Trophoblast cell (in vitro differentiated cells and primary cell): ENCODE results near the gene SUMO1.
A peak's percentile ranks its signal among the peaks of the same experiment; 100 is the strongest.

ENCODE experiments used
- DNase-seq, 2 donors: peaks; one replicate each; pipeline ENCODE4 v3.0.0-alpha.2; 2016
- H2AFZ ChIP-seq: 2 replicates; pipeline ENCODE4 v1.6.1; 2013; ENCODE audit warnings: low read length, moderate library complexity, mild to moderate bottlenecking; ENCODE audit not compliant: insufficient read depth, poor library complexity
- H2AK5ac ChIP-seq: 2 replicates; pipeline ENCODE4 v1.6.1; 2013; ENCODE audit warnings: mild to moderate bottlenecking, low read length
- H2BK120ac ChIP-seq: 2 replicates; pipeline ENCODE4 v1.6.1; 2013; ENCODE audit warnings: low read length, mild to moderate bottlenecking, moderate library complexity; ENCODE audit not compliant: insufficient read depth, poor library complexity
- H2BK12ac ChIP-seq: 2 replicates; pipeline ENCODE4 v1.6.1; 2013; ENCODE audit warnings: mild to moderate bottlenecking, low read length, moderate library complexity
- H2BK5ac ChIP-seq: 2 replicates; pipeline ENCODE4 v1.6.1; 2013; ENCODE audit warnings: low read length, low read depth, moderate library complexity, mild to moderate bottlenecking; ENCODE audit not compliant: poor library complexity
- H3K14ac ChIP-seq: 2 replicates; pipeline ENCODE4 v1.6.1; 2013; ENCODE audit warnings: mild to moderate bottlenecking, low read length
- H3K18ac ChIP-seq: 2 replicates; pipeline ENCODE4 v1.6.1; 2013; ENCODE audit warnings: mild to moderate bottlenecking, low read length
- H3K23ac ChIP-seq: 2 replicates; pipeline ENCODE4 v1.6.1; 2013; ENCODE audit warnings: low read length
- H3K27ac ChIP-seq: 2 replicates; pipeline ENCODE4 v1.5.1; 2013; ENCODE audit warnings: low read depth, mild to moderate bottlenecking, inconsistent platforms, low read length, moderate library complexity
- H3K27me3 ChIP-seq: 2 replicates; pipeline ENCODE4 v1.6.1; 2013; ENCODE audit warnings: inconsistent platforms, mild to moderate bottlenecking, low read length, moderate library complexity; ENCODE audit not compliant: insufficient read depth
- H3K36me3 ChIP-seq, 2 experiments: 1 replicate in 1 of 2; 2 replicates in 1 of 2; pipeline ENCODE4 v1.6.1; 2013; ENCODE audit warnings: low read length in 2 of 2, mild to moderate bottlenecking in 2 of 2, moderate library complexity in 1 of 2; ENCODE audit not compliant: insufficient read depth in 2 of 2, control insufficient read depth in 1 of 2
- H3K4ac ChIP-seq: 2 replicates; pipeline ENCODE4 v1.6.1; 2013; ENCODE audit warnings: low read depth, mild to moderate bottlenecking, low read length, moderate library complexity
- H3K4me1 ChIP-seq, 2 experiments: 1 replicate in 1 of 2; 2 replicates in 1 of 2; pipeline ENCODE4 v1.6.1; 2013; ENCODE audit warnings: low read length in 2 of 2, mild to moderate bottlenecking in 2 of 2, moderate library complexity in 1 of 2; ENCODE audit not compliant: insufficient read depth in 2 of 2, control insufficient read depth in 1 of 2
- H3K4me2 ChIP-seq: 2 replicates; pipeline ENCODE4 v1.6.1; 2013; ENCODE audit warnings: inconsistent platforms, mild to moderate bottlenecking, low read length, moderate library complexity
- H3K4me3 ChIP-seq: 2 replicates; pipeline ENCODE4 v1.5.1; 2013; ENCODE audit warnings: mild to moderate bottlenecking, low read depth, low read length, inconsistent platforms
- H3K79me1 ChIP-seq: one replicate; pipeline ENCODE4 v1.6.1; 2013; ENCODE audit warnings: low read length
- H3K79me2 ChIP-seq: 2 replicates; pipeline ENCODE4 v1.6.1; 2013; ENCODE audit warnings: low read length, mild to moderate bottlenecking; ENCODE audit not compliant: control insufficient read depth, insufficient read depth, poor library complexity
- H3K9ac ChIP-seq: 2 replicates; pipeline ENCODE4 v1.6.1; 2013; ENCODE audit warnings: mild to moderate bottlenecking, low read length
- H3K9me3 ChIP-seq: 2 replicates; pipeline ENCODE4 v1.6.1; 2013; ENCODE audit warnings: low read depth, mild to moderate bottlenecking, control low read depth, inconsistent platforms, low read length; ENCODE audit not compliant: insufficient read depth
- H4K12ac ChIP-seq: 2 replicates; pipeline ENCODE4 v1.6.1; 2013; ENCODE audit warnings: low read depth, mild to moderate bottlenecking, low read length, moderate library complexity
- H4K8ac ChIP-seq: 2 replicates; pipeline ENCODE4 v1.6.1; 2013; ENCODE audit warnings: low read depth, mild to moderate bottlenecking, low read length, moderate library complexity
- H4K91ac ChIP-seq: one replicate; pipeline ENCODE4 v1.6.1; 2013; ENCODE audit warnings: low read depth, mild to moderate bottlenecking, low read length, moderate library complexity
- WGBS: extraction: QIAGEN DNeasy Blood & Tissue Kit; methylation state at CpG from one replicate; pipeline ENCODE4 v1.1.7; 2013; ENCODE audit warnings: missing lambda C conversion rate; ENCODE audit not compliant: insufficient read length, insufficient coverage; ENCODE audit errors: extremely low coverage; 5-methylcytosine and 5-hydroxymethylcytosine counted together

Gene SUMO1

GRCh38 chr2:202208526-202208925, 29.9 kb downstream of the SUMO1 start:
- H2AFZ ChIP-seq: no peak overlapping the region
- H2BK120ac ChIP-seq: no peak overlapping the region
- H2AK5ac ChIP-seq: no peak overlapping the region
- no peak for DNase-seq
- no peaks in the 10 kb centered on the region for H3K4me1 ChIP-seq
- no peak overlapping the region for H4K91ac ChIP-seq
- H4K8ac ChIP-seq: no peak overlapping the region
- H3K14ac ChIP-seq: no peak overlapping the region
- peaks cover 5 to 7% of the 10 kb centered on the region in 2 experiments for H3K36me3 ChIP-seq
- H3K79me2 ChIP-seq: no peaks in the 10 kb centered on the region
- H2BK12ac ChIP-seq: no peak overlapping the region
- no peak overlapping the region for H3K4me2 ChIP-seq
- H3K27ac ChIP-seq: no peak overlapping the region
- H3K4ac ChIP-seq: no peak overlapping the region
- no peaks in the 10 kb centered on the region for H3K79me1 ChIP-seq
- H3K23ac ChIP-seq: no peak overlapping the region
- H3K27me3 ChIP-seq: no peaks in the 10 kb centered on the region
- no peak overlapping the region for H4K12ac ChIP-seq
- no peak overlapping the region for H3K18ac ChIP-seq
- H2BK5ac ChIP-seq: no peak overlapping the region
- H3K9me3 ChIP-seq: no peaks in the 10 kb centered on the region
- no peak overlapping the region for H3K9ac ChIP-seq
- no peak overlapping the region for H3K4me3 ChIP-seq

GRCh38 chr2:202204855-202205254, 33.5 kb downstream of the SUMO1 start:
- H3K9ac ChIP-seq: no peak overlapping the region
- no peak overlapping the region for H3K27ac ChIP-seq
- no peak overlapping the region for H2BK120ac ChIP-seq
- no peak overlapping the region for H2BK12ac ChIP-seq
- no peak overlapping the region for H3K23ac ChIP-seq
- H3K4ac ChIP-seq: no peak overlapping the region
- no peak overlapping the region for H4K12ac ChIP-seq
- no peak overlapping the region for H3K14ac ChIP-seq
- DNase-seq: peak; percentile 8 to 86
- no peaks in the 10 kb centered on the region for H3K79me1 ChIP-seq
- no peak overlapping the region for H2AK5ac ChIP-seq
- no peak overlapping the region for H3K4me3 ChIP-seq
- no peaks in the 10 kb centered on the region for H3K79me2 ChIP-seq
- no peaks in the 10 kb centered on the region for H3K4me1 ChIP-seq
- no CpG with 5 or more reads among the region's 2 CpGs for WGBS
- H3K9me3 ChIP-seq: no peaks in the 10 kb centered on the region
- H2AFZ ChIP-seq: no peak overlapping the region
- no peak overlapping the region for H4K8ac ChIP-seq
- H3K4me2 ChIP-seq: no peak overlapping the region
- H3K27me3 ChIP-seq: no peaks in the 10 kb centered on the region
- peaks cover 4 to 7% of the 10 kb centered on the region in 2 experiments for H3K36me3 ChIP-seq
- H2BK5ac ChIP-seq: no peak overlapping the region
- H4K91ac ChIP-seq: no peak overlapping the region
- H3K18ac ChIP-seq: no peak overlapping the region

GRCh38 chr2:202203348-202203747, 35.0 kb downstream of the SUMO1 start:
- Histone ChIP-seq H3K14ac (no peak overlapping the region), H2AFZ (no peak overlapping the region), H3K9ac (no peak overlapping the region), H2BK5ac (no peak overlapping the region), H3K27ac (no peak overlapping the region), H2BK120ac (no peak overlapping the region), H2AK5ac (no peak overlapping the region), H4K12ac (no peak overlapping the region), H3K36me3 (peaks cover 4 to 7% of the 10 kb centered on the region in 2 experiments), H3K18ac (no peak overlapping the region), H3K23ac (no peak overlapping the region), H3K79me1 (no peaks in the 10 kb centered on the region), H3K27me3 (no peaks in the 10 kb centered on the region), H3K4me2 (no peak overlapping the region), H3K9me3 (no peaks in the 10 kb centered on the region), H2BK12ac (no peak overlapping the region), H3K79me2 (no peaks in the 10 kb centered on the region), H4K91ac (no peak overlapping the region), H3K4me1 (no peaks in the 10 kb centered on the region), H3K4me3 (no peak overlapping the region), H4K8ac (no peak overlapping the region), H3K4ac (no peak overlapping the region)
- no peak for DNase-seq
- WGBS: no CpG with 5 or more reads among the region's 5 CpGs

DNA sequence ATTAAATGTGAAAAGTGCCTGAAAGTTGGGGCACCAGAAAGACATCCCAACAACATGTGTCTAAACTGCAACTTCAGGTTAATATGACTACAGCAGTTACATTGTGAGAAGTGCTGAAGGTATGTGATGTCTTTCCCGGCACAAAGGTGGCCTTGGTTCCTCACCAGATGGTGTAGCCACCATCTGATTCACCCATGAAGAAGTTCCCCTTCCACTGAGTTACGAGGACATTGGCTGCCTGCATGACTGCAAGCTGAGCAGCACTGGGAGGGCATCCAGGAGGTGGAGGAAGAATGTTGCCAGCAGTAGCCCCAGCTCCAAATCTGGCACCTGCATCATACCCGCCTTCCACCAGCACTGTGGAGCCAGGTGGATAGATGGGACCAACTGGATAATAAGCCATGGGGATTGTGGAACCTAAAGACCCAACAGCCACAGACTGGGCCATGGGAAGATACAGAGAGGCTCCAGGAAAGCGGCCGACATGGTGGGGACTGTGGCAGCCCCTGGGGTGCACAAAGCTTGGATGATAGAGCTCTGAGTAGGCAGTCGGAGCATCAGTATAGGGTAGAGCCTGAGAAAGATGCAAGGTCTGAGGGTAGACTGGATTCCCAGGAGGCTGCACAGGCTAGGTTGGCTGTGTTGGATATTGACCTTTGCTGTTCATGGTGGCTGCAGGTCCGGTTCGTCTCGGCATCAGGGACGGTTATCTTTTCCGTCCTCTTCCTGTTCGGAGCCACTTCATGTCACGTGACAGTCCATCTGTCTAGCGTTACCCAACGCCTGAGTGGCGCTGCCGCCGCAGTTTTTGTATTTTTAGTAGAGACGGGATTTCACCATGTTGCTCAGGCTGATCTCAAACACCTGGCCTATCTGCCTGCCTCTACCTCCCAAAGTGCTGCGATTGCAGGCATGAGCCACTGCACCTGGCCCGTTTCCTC, 36.9 kb downstream of the SUMO1 start:
- no peak overlapping the region for H2BK5ac ChIP-seq
- H3K23ac ChIP-seq: no peak overlapping the region
- H3K79me2 ChIP-seq: no peaks in the 10 kb centered on the region
- H3K18ac ChIP-seq: no peak overlapping the region
- H4K12ac ChIP-seq: no peak overlapping the region
- WGBS: no CpG with 5 or more reads among the region's 21 CpGs
- no peak overlapping the region for H3K4me3 ChIP-seq
- no peaks in the 10 kb centered on the region for H3K27me3 ChIP-seq
- no peak overlapping the region for H4K8ac ChIP-seq
- H2BK12ac ChIP-seq: no peak overlapping the region
- H3K27ac ChIP-seq: no peak overlapping the region
- H2AFZ ChIP-seq: no peak overlapping the region
- H3K9me3 ChIP-seq: no peaks in the 10 kb centered on the region
- H3K14ac ChIP-seq: no peak overlapping the region
- no peaks in the 10 kb centered on the region for H3K4me1 ChIP-seq
- H4K91ac ChIP-seq: no peak overlapping the region
- no peak overlapping the region for H3K9ac ChIP-seq
- no peaks in the 10 kb centered on the region for H3K79me1 ChIP-seq
- H3K36me3 ChIP-seq: peaks cover 0 to 4% of the 10 kb centered on the region in 2 experiments
- H2AK5ac ChIP-seq: no peak overlapping the region
- no peak overlapping the region for H3K4me2 ChIP-seq
- DNase-seq: peak; percentile 92 to 93
- no peak overlapping the region for H2BK120ac ChIP-seq
- H3K4ac ChIP-seq: no peak overlapping the region
